Measurements from ENCODE around the gene CTNNA3. TPM values are rescaled to one million over a fixed set of nuclear protein-coding genes. Genes with fewer than 3 reads are reported as not detected.

CTNNA3 gene
- total RNA-seq, 6 donors from 2014 or later, result 0.20 to 2.0 TPM; not detected in 4

DNA sequence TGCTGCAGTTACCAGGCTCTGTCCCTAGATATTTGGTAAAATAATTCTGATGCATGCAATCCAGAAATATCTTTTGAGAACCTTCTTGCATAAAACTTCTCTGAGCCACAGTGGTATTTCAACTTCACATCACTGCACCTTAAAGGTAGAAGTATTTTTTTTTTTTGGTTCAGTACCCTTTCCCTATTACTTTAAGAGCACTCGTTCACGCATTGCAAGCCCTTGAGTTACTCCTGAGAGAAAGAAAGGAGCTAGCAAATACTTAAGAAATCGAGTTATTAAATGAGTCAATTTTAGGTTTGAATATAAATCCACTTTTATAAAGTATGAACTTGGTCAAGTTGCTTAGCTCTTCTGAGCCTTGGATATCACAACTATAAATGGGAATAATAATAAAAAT lies 1377.2 kb downstream of the CTNNA3 start:
- WGBS, 2 donors, result 52 to 68% methylated on average over 3 of the region's 3 CpGs
- Histone ChIP-seq H3K4me3 (no peak overlapping the region), H3K27ac (no peak overlapping the region), H3K36me3 (no peaks in the 10 kb centered on the region), H3K9me3 (no peaks in the 10 kb centered on the region), H3K4me1 (no peaks in the 10 kb centered on the region), H3K27me3 (no peaks in the 10 kb centered on the region)
- no peak for TF ChIP-seq POLR2AphosphoS5 (IDR thresholded peaks at IDR 0.05)
- TF ChIP-seq, protein P1, sequence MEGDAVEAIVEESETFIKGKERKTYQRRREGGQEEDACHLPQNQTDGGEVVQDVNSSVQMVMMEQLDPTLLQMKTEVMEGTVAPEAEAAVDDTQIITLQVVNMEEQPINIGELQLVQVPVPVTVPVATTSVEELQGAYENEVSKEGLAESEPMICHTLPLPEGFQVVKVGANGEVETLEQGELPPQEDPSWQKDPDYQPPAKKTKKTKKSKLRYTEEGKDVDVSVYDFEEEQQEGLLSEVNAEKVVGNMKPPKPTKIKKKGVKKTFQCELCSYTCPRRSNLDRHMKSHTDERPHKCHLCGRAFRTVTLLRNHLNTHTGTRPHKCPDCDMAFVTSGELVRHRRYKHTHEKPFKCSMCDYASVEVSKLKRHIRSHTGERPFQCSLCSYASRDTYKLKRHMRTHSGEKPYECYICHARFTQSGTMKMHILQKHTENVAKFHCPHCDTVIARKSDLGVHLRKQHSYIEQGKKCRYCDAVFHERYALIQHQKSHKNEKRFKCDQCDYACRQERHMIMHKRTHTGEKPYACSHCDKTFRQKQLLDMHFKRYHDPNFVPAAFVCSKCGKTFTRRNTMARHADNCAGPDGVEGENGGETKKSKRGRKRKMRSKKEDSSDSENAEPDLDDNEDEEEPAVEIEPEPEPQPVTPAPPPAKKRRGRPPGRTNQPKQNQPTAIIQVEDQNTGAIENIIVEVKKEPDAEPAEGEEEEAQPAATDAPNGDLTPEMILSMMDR (IDR thresholded peaks at IDR 0.05), result no peak
- TF ChIP-seq EP300 (IDR thresholded peaks at IDR 0.05), result no peak
- TF ChIP-seq POLR2A (IDR thresholded peaks at IDR 0.05), result no peak
- ATAC-seq (ENCODE audit: low FRiP score in 2 of 2) (no peak), DNase-seq (no peak)

DNA sequence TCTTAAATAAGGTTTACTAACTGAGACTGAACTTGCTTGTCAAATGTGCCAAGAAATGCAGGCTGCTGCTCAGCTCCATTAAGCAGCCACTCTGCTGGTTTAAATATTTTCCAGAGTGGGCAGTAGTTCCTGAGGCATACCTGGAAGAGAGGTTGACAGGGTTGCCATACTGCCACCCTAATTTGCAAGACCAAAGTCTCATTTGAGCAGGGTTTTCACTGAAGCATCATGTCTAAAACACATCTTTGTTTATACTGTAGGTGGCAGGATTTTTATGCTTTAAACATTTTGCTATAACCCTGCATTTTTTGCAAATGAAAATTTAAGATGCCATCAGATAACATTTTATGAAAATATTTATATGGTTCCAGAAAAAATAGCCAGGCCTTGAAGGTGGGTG lies 1388.2 kb downstream of the CTNNA3 start:
- Histone ChIP-seq H3K9me3 (no peaks in the 10 kb centered on the region), H3K27ac (no peak overlapping the region), H3K4me1 (no peaks in the 10 kb centered on the region), H3K4me3 (no peak overlapping the region), H3K27me3 (no peaks in the 10 kb centered on the region), H3K36me3 (no peaks in the 10 kb centered on the region)
- no peak for TF ChIP-seq POLR2A (IDR thresholded peaks at IDR 0.05)
- no peak for ATAC-seq (ENCODE audit: low FRiP score in 2 of 2)
- DNase-seq, result no peak

DNA sequence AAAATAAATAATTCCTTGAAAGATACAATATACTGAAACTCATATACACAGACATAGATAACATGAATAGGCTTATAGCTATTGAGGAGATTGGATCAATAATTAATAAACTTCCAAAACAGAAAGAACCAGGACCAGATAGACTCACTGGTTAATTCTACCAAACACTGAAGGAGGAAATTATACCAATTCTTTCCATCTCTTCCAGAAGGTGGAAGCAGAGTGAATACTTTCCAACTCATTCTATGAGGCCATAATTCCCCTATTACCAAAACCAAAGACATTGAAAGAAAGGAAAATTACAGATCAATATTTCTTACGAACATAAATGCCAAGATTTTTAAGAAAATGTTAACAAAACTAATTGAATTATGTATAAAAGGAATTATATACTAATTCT lies 1394.9 kb downstream of the CTNNA3 start:
- H3K36me3 ChIP-seq, result no peaks in the 10 kb centered on the region
- WGBS, 2 donors, result 76 to 81% methylated on average over 1 of the region's 1 CpG
- no peak overlapping the region for H3K27ac ChIP-seq
- H3K9me3 ChIP-seq, result no peaks in the 10 kb centered on the region
- no peaks in the 10 kb centered on the region for H3K27me3 ChIP-seq
- no peak for TF ChIP-seq POLR2AphosphoS5 (IDR thresholded peaks at IDR 0.05)
- TF ChIP-seq, protein P1 (IDR thresholded peaks at IDR 0.05), result no peak
- DNase-seq (no peak), ATAC-seq (ENCODE audit: low FRiP score in 2 of 2) (no peak)
- H3K4me3 ChIP-seq, result no peak overlapping the region
- no peaks in the 10 kb centered on the region for H3K4me1 ChIP-seq

DNA sequence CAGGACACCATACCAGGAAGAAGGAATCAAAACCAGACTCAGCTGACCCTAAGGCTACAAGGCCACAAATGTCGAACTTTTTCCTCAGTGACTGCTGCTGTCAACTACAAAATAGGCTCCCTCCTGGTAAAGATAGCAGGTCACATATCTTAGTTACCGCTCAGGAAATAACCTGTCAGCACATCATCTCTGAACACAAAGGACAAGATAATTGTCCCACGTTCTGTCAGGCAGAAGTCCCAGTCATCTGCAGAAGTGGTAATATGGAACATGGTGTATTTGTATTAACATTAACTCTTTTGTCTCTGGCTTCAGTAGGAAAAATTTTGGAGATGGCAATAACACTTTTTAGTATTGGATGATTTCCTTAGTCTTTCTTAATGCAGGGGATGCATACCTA lies 1400.4 kb downstream of the CTNNA3 start:
- H3K27ac ChIP-seq, result no peak overlapping the region
- H3K36me3 ChIP-seq, result no peaks in the 10 kb centered on the region
- TF ChIP-seq, protein P1 (IDR thresholded peaks at IDR 0.05), result no peak
- TF ChIP-seq POLR2AphosphoS5 (IDR thresholded peaks at IDR 0.05) (no peak), POLR2A (IDR thresholded peaks at IDR 0.05) (no peak), EP300 (IDR thresholded peaks at IDR 0.05) (no peak)
- DNase-seq (no peak), ATAC-seq (ENCODE audit: low FRiP score in 2 of 2) (no peak)
- H3K4me1 ChIP-seq, result no peaks in the 10 kb centered on the region
- WGBS, 2 donors, result 53 to 65% methylated on average over 3 of the region's 3 CpGs
- H3K9me3 ChIP-seq, result no peaks in the 10 kb centered on the region
- H3K4me3 ChIP-seq, result no peak overlapping the region
- no peaks in the 10 kb centered on the region for H3K27me3 ChIP-seq

DNA sequence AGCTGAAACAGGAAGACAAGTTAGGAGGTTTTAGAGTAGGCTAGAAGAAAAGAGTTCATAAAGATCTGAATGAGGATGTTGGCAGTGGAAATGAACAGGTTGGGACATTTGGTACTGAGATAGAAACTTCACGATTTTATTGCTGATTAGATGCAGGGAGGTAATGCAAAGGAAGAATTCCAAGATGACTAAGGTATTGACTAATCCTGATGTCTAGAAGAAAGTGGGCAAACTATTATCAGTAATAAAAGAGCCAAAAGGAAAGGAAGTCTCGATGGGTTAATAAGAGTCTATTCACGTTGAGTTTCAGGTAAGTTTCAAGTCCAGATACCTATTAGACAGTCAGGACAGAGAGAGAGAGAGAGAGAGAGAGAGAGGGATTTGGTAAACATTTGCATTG lies 1401.5 kb downstream of the CTNNA3 start:
- Histone ChIP-seq H3K27me3 (no peaks in the 10 kb centered on the region), H3K9me3 (no peaks in the 10 kb centered on the region), H3K4me1 (no peaks in the 10 kb centered on the region), H3K36me3 (no peaks in the 10 kb centered on the region), H3K27ac (no peak overlapping the region), H3K4me3 (no peak overlapping the region)
- no peak for DNase-seq
- ATAC-seq (ENCODE audit: low FRiP score in 2 of 2), result no peak
- WGBS, 2 donors, result 70 to 86% methylated on average over 3 of the region's 3 CpGs
- TF ChIP-seq EP300 (IDR thresholded peaks at IDR 0.05) (no peak), POLR2AphosphoS5 (IDR thresholded peaks at IDR 0.05) (no peak), POLR2A (IDR thresholded peaks at IDR 0.05) (no peak)
- TF ChIP-seq, protein P1 (IDR thresholded peaks at IDR 0.05), result no peak

Measured in upper lobe of left lung (tissue), 6 donors.